ENCODE data around the gene CEP68.

DNA sequence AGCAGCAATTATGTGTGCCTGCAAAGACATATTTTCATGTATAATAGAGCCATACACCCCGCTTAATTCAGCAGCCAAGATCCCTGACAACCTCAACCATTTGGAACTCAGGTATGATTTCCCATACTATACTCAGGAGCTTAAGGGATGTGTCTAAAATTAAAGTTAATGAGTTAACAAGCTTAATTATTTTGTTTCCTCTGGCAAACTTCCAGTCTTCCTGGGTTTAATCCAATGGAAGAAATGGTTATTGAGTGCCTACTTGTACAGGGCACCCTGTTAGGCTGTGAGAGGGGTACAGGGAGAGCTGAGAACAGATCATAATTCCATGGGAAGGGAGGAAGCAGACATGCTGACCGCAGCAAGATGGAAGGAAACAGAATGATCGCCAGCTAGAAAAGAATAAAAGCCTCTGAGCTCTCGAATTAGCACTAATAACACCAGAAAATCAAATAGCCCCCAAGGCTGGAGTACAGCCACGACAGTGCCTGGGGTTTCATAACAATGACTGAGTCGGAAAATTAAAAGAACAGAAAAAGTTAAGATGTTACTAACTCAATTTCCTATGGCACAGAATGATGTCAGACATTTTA is 20.8 kb upstream of the CEP68 start:
- TF ChIP-seq, protein P1, sequence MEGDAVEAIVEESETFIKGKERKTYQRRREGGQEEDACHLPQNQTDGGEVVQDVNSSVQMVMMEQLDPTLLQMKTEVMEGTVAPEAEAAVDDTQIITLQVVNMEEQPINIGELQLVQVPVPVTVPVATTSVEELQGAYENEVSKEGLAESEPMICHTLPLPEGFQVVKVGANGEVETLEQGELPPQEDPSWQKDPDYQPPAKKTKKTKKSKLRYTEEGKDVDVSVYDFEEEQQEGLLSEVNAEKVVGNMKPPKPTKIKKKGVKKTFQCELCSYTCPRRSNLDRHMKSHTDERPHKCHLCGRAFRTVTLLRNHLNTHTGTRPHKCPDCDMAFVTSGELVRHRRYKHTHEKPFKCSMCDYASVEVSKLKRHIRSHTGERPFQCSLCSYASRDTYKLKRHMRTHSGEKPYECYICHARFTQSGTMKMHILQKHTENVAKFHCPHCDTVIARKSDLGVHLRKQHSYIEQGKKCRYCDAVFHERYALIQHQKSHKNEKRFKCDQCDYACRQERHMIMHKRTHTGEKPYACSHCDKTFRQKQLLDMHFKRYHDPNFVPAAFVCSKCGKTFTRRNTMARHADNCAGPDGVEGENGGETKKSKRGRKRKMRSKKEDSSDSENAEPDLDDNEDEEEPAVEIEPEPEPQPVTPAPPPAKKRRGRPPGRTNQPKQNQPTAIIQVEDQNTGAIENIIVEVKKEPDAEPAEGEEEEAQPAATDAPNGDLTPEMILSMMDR (IDR thresholded peaks at IDR 0.05) = no peak
- no peak for TF ChIP-seq POLR2A (IDR thresholded peaks at IDR 0.05)
